HG03469 (cell line): Measurements from ENCODE around the gene BTN1A1.
"Not testable (repeated sequence)": the region's sequence is repeated elsewhere in the genome, so short reads cannot be mapped to it uniquely, and the experiment has no call there.

Source experiments
- ATAC-seq: cut with Tn5 transposase; IDR thresholded peaks from one replicate; pipeline ENCODE4 v1.9.1; 2021; ENCODE audit warnings: mild to moderate bottlenecking, moderate library complexity, moderate number of reproducible peaks; ENCODE audit not compliant: unreplicated experiment

BTN1A1 gene

DNA sequence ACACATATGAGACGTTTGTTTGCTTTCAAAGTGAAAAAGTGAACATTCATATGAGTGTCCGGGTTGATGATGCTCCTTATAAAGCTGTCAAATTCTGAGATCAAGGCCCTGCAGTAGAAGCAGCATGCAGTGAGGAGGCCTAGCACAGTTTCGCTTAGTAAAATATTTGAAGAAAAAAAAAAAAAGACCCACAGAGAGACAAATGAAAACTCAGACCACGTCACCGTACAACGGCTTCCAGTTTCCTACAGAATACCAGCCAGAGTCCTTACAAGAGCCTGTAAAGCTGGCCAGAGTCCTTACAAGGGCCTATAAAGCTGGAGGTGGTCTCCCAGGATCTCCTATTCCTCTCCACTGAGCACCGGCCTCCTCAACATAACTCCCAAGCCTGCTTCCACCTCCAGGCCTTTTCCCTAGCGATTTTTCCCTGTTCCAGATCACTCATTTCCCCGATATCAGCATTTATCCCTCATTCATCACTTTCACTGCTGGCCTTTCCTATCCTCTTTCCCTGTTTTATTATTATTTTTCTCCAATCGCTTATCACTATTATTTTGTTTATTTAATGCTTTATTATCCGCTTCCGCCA, 36.6 kb downstream of the BTN1A1 start:
- ATAC-seq = no peak

DNA sequence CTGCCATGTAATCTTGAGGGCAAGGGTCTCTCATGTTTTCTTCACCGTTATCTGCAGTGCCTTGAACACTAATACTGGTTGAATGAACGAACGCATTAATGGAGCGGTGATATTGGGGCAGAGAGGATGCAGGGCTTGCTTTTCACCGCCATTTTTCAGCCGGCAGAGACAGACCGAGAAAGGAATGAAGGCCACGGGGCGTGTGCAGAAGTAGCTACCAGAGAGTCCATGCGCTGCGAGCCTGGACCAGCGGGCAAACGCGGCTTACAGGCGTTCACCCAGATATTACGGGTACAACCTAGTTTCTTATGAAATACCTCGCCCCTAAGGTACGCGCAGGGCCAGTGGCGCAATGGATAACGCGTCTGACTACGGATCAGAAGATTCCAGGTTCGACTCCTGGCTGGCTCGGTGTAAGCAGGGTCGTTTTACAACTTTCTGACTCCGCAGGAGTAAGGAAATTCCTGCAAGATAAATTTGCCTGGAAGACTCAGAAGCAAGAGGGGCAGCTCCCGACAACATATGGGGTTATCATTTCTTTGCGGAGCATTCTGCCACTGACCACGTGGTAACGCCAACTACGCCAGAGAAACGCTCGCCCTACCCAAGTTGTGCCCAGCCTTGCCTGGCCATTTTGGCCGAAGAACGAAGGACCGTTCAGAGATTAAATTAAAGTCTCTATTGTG, 37.2 kb downstream of the BTN1A1 start:
- ATAC-seq = peak; percentile 32

DNA sequence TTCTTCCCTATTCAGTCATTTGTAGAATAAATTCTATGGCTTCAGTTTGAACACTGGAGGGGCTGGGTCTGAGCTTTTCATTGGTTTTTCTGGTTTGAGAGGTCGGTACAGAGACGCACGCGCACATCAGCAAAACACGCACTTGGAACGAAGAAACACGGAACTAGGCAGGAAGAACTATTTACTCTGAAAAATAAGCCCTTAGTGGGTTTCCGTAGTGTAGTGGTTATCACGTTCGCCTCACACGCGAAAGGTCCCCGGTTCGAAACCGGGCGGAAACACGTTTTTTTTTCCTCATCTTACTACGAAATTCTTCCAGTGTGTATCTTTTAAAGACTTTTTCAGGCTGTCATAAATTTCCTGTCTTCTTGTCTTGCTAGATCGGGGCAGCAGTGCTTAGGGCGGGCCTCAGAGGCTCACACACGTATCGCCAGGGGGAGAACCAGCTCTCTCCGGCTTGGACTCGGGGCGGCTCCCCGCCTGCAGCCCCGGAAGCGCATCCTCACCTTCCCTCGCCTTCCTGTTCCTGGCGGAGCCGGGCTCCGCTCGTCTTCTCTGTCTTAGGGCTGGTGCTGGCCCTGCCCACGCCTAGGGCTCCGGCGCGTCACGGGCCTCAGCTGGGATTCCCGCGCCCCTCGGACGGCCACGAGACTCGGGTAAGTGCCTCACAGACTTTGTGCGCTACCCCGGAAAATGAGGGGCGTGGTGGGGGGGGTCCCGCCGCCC, 37.9 kb downstream of the BTN1A1 start, which contains the start of gene HMGN4:
HMGN4 (plus strand) TSS at position 521 of the 726 bp plus-strand sequence. CDS start 6,841 bp downstream, outside the sequence.
- peak; percentile 29 for ATAC-seq

DNA sequence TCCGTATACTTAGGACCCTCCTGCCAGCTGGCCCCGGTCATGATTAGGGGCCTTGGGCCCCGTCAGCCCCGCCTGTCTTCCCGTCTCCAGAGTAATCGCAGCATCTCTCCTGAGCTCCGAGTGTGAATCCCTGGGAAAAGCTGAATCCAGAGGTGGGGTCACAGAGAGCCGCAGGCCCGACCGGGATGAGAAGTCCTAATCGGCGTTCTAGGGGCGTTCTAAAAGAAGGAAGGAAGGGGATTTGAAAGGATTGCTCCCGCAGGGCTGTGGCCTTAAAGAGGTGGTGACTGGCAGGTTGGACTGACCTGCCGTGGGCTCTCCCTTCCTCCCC, 38.4 kb downstream of the BTN1A1 start:
- no peak for ATAC-seq

DNA sequence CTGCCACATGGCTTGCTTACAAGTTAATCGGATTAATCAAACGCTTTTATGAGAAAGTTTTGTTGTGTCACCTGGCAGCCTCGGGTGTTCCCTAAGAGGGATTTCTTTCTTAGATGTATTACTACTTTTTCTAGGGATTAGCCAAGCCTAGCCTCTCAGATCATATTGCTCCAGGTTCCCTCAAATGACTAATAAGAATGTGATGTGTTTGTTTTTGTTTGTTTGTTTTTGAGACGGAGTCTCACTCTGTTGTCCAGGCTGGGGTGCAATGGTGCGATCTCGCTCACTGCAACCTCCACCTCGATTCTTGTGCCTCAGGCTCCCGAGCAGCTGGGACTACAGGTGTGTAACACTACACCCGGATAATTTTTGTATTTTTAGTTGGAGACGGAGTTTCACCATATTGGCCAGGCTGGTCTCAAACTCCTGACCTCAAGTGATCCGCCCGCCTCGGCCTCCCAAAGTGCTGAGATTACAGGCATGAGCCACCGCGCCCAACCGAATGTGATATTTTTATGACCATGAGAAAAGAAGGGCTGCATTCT, 39.0 kb downstream of the BTN1A1 start:
- no peak for ATAC-seq

DNA sequence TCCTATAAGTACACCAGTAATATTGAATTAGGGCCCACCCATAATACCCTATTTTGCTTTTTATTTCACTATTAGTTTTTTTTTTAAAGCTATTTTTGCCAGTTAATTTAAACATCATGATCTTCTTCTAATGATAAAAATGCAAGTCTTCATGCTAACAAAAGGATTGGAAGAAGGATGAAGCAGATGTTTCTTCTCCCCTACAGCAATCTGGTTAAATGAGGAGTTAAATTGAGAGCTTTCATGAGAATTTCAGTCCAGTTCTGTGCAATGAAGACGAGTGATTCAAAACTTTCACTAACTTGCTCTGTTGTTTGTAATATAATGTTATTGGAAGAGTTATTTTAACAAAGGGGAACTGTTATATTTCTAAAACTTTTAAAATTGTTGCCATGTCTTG, 41.5 kb downstream of the BTN1A1 start:
- no peak for ATAC-seq

DNA sequence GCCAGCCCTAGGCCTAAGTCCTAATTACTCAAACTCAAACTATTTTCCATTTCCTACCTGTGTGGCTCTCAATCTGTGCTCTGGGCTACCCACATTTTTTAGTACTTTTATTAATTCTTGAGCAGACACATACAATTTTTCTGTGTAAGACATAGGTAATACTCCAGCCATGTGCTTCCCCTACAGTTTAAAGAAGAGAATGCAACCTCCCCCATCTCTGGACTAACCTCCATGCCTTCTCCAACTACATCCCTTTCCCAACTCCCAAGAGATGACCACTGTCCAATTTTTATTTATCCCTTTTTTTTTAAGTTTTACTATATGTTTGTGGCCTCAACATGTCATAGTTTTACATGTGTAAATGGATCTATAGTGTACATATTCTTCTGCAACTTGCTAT, 43.9 kb downstream of the BTN1A1 start:
- no peak for ATAC-seq

DNA sequence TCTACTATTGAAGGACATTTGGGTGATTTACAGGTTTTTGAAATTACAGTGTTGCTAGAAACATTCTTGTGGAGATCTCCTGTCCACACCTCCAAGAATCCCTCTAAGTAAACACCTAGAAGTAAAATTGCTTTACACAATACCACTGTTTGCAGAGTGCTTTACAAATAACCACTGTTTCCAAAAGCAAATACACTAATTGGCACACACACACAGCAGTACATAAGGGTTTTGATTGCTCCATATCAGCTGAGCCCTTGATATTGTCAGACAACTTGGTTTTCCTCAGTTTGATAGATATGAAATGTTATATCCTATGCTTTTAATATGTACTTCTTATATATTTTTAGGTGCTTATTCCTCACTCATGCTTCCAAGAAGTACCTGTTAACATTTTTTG, 44.4 kb downstream of the BTN1A1 start:
- ATAC-seq = no peak

DNA sequence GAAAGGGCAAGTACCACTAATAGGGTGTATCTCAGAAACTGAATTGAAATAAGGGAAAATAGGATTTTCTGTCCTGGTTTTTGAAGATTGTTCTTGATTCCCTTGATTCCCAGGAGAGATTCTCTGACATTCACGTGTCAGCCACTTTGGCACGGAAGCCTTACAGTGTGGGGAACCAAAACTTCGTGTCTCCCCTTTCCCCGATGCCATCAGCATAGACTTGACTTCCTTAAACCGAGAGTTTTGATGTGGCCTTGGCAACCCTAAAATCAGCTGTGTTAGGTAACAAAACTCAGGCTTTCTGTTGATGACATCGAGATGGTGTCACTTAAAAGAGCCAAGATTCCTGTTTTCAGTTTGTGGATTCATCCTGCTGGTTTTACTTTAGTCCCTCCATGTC, 45.5 kb downstream of the BTN1A1 start:
- ATAC-seq = no peak

DNA sequence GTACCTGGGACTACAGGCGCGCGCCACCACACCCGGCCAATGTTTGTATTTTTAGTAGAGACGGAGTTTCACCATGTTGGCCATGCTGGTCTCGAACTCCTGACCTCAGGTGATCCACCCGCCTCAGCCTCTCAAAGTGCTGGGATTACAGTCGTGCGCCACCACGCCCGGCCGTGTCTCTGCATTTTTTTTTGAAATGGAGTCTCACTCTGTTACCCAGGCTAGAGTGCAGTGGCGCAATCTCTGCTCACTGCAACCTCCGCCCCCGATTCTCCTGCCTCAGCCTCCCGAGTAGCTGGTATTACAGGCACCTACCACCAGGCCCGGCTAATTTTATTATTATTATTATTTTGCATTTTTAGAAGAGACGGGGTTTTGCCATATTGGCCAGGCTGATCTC, 47.3 kb downstream of the BTN1A1 start:
- not testable (repeated sequence) for ATAC-seq

DNA sequence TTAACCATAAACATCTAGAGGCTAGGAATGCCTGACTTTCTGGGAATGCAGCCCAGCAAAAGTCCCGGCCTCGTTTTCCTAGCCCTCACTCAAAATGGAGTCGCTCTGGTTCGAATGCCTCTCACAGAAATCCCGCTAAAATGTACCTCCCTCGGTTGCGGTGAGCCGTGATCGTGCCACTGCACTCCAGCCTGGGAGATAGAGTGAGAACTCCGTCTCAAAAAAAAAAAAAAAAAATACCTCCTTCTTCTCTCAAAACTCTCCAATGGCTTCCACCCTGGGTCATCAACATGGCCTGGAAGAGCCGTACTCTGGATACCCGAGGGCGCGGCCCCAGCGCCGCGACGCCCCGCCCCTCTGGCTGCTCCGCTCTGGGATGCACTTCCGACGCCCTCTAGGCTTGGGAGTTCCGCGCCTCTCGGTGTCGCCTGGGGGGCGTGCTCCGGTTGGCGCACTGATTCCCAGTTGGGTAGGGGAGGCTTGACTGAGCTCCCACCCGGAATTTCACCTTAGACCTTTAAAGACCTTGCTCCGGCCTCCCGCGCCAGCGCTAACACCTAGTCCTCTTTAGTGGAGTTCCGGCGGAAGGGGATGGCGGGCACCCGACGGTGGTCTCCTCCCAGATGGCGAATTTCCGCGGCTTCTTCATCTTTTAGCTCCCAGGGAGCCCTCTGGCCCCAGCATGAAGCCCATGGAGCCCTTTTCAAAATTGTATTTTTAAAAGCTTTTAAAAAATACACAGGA, 50.3 kb downstream of the BTN1A1 start:
- no peak for ATAC-seq

DNA sequence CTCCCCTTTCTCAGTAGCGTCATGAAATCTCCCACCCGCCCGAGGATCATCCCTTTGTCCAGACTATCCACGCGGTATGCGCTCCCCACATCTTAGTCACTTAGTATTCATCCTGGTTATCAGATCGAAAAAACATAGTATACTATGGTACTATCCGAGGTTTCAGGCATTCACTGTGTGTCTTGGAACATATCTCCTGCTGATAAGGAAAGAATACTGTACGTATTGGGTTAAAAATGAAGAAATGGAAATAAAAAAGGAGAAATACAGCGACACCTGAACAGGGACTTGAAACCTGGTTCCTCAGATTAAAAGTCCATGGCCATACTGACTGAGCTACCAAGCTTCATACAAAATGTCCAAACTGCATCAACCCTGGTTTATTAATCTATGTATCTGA, 52.1 kb downstream of the BTN1A1 start:
- ATAC-seq = no peak

DNA sequence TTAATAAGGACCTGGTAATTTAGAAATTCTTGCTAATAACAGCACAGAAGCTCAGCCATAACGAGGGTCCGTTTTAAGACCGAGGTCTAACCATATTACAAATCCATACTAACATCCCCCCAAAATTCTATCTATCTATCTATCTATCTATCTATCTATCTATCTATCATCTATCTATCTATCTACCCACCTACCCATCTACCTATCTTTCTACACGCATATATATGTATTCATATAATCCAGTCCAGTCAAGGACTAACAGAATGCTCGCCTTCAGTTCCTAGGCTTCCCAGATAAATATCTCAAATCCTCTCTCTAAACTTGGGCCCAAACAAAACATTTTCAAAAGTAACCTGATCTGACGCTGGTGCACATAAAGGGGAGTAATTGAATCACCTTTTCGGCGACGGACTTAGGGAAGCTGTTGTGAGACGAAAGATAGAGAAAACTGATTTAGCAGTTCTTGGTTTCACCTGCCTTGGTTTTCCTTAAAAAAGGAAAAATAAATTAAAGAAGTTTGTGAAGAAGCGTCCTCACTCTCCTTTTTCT, 52.6 kb downstream of the BTN1A1 start:
- ATAC-seq = no peak

DNA sequence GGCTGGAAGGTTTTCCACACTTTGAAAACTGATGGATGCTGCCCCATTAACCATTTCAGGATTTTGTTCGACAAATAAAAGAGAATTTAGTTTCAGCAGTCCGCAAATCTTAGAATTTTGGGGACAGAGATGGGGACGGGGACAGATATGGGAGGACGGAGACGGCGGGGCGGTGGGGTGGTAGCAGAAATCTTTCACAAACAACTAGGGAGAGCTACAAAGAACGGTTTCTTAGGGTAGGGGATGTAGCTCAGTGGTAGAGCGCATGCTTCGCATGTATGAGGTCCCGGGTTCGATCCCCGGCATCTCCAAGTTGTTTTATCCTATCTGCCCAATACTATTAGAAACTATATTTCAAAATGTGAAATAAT, 53.1 kb downstream of the BTN1A1 start:
- ATAC-seq = no peak

DNA sequence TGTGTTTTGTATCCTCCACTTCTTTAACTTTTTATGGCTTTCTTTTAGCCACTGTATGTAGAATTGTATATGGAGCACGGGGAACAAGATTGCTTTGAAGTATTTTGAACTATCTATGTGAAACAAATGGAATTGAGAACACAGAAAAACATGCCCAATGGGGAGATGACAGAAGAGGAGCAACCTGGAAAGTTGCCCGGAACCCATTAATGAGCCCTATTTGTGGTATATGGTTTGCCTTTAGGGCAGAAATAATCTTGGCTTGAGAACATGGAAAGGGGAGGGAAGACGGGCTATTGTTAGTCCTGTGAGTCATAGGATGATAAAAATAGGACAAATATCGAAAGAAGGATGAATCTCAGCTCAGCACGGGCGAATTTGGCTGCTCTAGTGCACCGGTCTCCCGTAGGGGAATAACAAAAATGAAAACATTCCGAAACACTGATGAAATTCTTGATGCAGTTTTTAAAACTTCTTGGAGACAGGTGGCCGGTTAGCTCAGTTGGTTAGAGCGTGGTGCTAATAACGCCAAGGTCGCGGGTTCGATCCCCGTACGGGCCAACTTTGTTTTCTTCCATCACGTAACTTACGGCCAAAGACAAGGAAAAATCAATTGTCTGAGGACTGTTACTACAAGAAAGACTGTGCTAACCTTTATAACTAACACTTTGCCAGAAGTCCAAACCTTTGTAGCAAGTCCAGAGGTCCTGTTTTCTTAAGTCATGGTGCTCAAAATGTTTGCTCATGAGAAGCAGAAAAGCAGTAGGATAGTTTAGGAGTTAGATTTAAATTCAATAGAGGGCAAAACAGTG, 53.7 kb downstream of the BTN1A1 start:
- no peak for ATAC-seq

DNA sequence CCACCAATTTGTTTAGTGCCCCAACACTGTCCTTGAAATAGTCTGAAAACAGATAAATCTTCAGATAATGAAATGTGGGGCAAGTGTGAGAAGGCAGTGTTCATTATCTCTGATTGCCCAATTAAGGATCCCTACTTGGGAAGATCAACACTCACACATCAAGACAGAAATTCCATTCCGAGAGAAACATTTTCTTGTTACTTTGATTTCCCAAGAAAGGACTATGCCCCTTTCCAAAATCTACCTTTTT, 54.3 kb downstream of the BTN1A1 start:
- no peak for ATAC-seq

DNA sequence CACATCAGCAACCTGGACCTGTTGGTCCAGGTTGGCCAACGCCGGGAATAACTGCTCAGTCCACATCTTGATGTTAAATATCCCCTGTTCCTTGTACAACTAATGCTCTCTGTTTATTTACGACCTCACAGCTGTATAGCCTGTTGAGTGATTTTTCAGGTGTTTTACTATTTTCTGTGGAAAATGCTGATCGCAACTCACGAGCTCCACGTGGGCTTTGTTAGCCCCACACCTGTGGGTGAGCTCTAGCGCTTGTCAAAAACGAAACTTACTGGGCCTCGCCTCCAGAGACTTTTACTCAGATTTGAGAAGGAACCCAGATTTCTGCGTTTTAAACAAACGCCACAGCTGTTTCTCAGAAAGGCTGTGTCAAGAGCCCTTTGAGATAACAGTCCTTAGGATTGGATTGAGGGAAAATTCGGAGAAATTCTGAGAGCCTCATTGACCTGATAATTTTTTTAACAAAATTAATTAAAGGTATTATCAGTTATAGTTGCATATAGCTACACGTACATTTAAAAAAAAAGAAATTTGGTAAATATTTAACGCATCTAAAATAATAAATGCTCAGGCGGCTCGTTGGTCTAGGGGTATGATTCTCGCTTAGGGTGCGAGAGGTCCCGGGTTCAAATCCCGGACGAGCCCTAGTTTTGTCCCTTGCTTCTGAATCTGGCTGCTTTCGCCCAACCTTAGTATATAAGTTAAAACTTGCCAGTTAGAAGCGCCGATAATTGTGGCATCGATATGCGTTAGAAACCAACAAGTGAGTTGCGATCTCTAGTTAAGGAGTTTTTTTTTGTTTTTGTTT, 54.8 kb downstream of the BTN1A1 start:
- no peak for ATAC-seq

DNA sequence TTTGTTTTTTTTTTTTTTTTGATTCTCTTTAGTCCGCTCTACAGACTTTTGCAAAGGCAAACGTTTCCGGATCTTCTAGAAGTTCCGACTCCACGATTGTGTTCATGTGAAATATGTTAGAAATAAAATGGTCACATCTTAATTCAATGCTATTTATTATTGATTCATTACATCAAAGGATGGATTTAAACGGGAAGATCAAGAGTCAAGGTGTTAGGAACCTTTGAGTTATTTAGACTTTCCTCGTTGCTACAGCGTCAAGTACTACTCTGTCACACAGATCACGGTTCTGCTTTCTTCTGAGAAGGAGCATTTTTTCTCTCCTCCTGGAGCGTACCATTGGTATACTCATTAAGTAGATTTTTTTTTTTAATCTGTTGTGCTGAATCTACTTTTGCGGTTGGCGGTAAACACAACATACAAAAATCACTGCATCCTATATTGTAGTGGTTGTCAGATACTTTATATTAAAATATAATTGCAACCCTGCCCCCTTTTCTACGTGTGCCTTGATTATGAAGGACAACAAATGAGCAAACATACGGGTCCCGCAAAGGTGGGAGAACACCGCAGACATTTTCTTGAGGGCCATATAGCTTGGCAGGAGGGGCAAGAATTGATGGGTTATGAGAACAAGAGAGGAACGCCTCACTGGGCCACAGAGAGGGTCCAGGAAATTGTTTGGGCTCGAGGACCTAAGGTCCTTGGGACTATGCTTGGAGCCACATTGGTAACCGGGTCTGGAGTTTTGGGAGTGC, 55.6 kb downstream of the BTN1A1 start:
- no peak for ATAC-seq
